HepG2 (cell line): ENCODE data around the gene HBQ1. TPM values are rescaled to one million over a fixed set of nuclear protein-coding genes. Genes with fewer than 3 reads are reported as not detected.
"Not testable (repeated sequence)": the region's sequence is repeated elsewhere in the genome, so short reads cannot be mapped to it uniquely, and the experiment has no call there.

Source experiments
- ATAC-seq: fragments of 200-7000 bp; cut with Tn5 transposase; 3 replicates; pipeline ENCODE4 v1.9.1; 2020; ENCODE audit warnings: mild to moderate bottlenecking, moderate library complexity
- BruUV-seq: library from RNA; stranded (reverse); fragments of 400-500 nt; replicated peaks from 2 replicates; lab custom pipeline; 2021; lab: Mats Ljungman, UMichigan
- CTCF ChIA-PET: fragments of 300-600 bp; formaldehyde crosslinking; extraction: SDS; loops from one replicate; lab custom pipeline; 2021; ENCODE audit warnings: low total read pairs, inconsistent platforms, low intra/inter-chr PET ratio; lab: Yijun Ruan, JAX
- POLR2A ChIA-PET: fragments of 350-600 bp; sonication (Branson Sonifier 250); formaldehyde crosslinking; loops from one replicate; lab custom pipeline; 2020; ENCODE audit warnings: antibody characterized with exemption, inconsistent platforms; lab: Yijun Ruan, JAX
- DNase-seq: peaks from one replicate; pipeline ENCODE4 v3.0.0-alpha.2; 2015; ENCODE audit warnings: low spot score
- FAIRE-seq: peaks from 3 replicates; lab custom pipeline; 2011; peaks lifted over from hg19 to GRCh38; lab: Jason Lieb, UNC
- H2AFZ ChIP-seq: one replicate; pipeline ENCODE4 v1.6.1; 2011; ENCODE audit warnings: low read length, inconsistent platforms
- H3K27ac ChIP-seq: fragments of 300-600 bp; 3 replicates; pipeline ENCODE4 v1.8.0; 2011; ENCODE audit warnings: mixed run types, mild to moderate bottlenecking, mixed read lengths, low read length, inconsistent platforms; ENCODE audit not compliant: insufficient read depth; ENCODE audit errors: extremely low read length
- H3K27me3 ChIP-seq, 2 experiments: fragments of 200-600 bp in 1 of 2; 2 replicates in 1 of 2; 3 replicates in 1 of 2; pipeline versions ENCODE4 v1.6.0 to v1.8.0; 2011; ENCODE audit warnings: low read length in 2 of 2, mild to moderate bottlenecking in 2 of 2, moderate library complexity in 2 of 2, inconsistent platforms in 1 of 2; ENCODE audit not compliant: insufficient read depth in 2 of 2, control insufficient read depth in 1 of 2
- H3K36me3 ChIP-seq, 2 experiments: fragments of 200-600 bp in 1 of 2; replicated peaks in 1 of 2; 2 replicates in 1 of 2; 3 replicates in 1 of 2; pipeline versions ENCODE4 v1.5.1 to v1.8.0; 2011; ENCODE audit warnings: low read length in 2 of 2, inconsistent platforms in 1 of 2; ENCODE audit not compliant: insufficient read depth in 2 of 2, control insufficient read depth in 1 of 2
- H3K4me1 ChIP-seq: 2 replicates; pipeline ENCODE4 v1.5.1; 2012; ENCODE audit warnings: low read length, inconsistent platforms; ENCODE audit not compliant: insufficient read depth
- H3K4me2 ChIP-seq: 2 replicates; pipeline ENCODE4 v1.6.0; 2011; ENCODE audit warnings: low read depth, low read length, inconsistent platforms
- H3K4me3 ChIP-seq, 3 experiments: fragments of 200-600 bp in 1 of 3; sonication (generic), shearing (Covaris generic) in 1 of 3; replicated peaks in 1 of 3; 2 replicates each; pipeline ENCODE4 v1.5.1; 2011 to 2016; ENCODE audit warnings: low read length in 3 of 3, inconsistent platforms in 2 of 3, low read depth in 2 of 3, mild to moderate bottlenecking in 2 of 3, control low read depth in 1 of 3, mixed read lengths in 1 of 3; ENCODE audit not compliant: insufficient read depth in 1 of 3
- H3K79me2 ChIP-seq: one replicate; pipeline ENCODE4 v1.6.1; 2011; ENCODE audit warnings: low read length, inconsistent platforms; ENCODE audit not compliant: insufficient read depth
- H3K9ac ChIP-seq: 2 replicates; pipeline ENCODE4 v1.6.0; 2011; ENCODE audit warnings: mild to moderate bottlenecking, low read depth, low read length, inconsistent platforms; ENCODE audit not compliant: insufficient read depth
- H3K9me3 ChIP-seq: 2 replicates; pipeline ENCODE4 v1.5.1; 2012; ENCODE audit warnings: mild to moderate bottlenecking, low read length
- H4K20me1 ChIP-seq: 2 replicates; pipeline ENCODE4 v1.6.0; 2011; ENCODE audit warnings: inconsistent platforms, mild to moderate bottlenecking, low read length, moderate library complexity; ENCODE audit not compliant: insufficient read depth
- CCDC6 ChIP-seq: sonication (generic); formaldehyde crosslinking; IDR thresholded peaks from 2 replicates; pipeline ENCODE4 v1.8.1; 2022; ENCODE audit warnings: mild to moderate bottlenecking, missing genetic modification reagents, moderate library complexity
- EZH2 ChIP-seq: conservative IDR thresholded peaks from 2 replicates; pipeline ENCODE4 v1.6.1; 2012; ENCODE audit warnings: mild to moderate bottlenecking, low read depth, low read length, moderate library complexity
- HMG20A ChIP-seq: IDR thresholded peaks from 2 replicates; pipeline ENCODE4 v1.6.1; 2016; ENCODE audit warnings: borderline replicate concordance
- KDM5B ChIP-seq: sonication (generic); formaldehyde crosslinking; IDR thresholded peaks from 2 replicates; pipeline ENCODE4 v1.4.0; 2020; ENCODE audit warnings: missing genetic modification reagents, mild to moderate bottlenecking, borderline replicate concordance
- ZFP36 ChIP-seq: fragments of 150-350 bp; IDR thresholded peaks from 2 replicates; pipeline ENCODE4 v1.6.1; 2018; ENCODE audit warnings: borderline replicate concordance, low read length, low read depth; ENCODE audit not compliant: partially characterized antibody
- ZNF296 ChIP-seq: sonication (generic); formaldehyde crosslinking; conservative IDR thresholded peaks from 2 replicates; pipeline ENCODE4 v1.5.0; 2020; ENCODE audit warnings: mild to moderate bottlenecking, missing genetic modification reagents
- ZNF3 ChIP-seq: IDR thresholded peaks from 2 replicates; pipeline ENCODE4 v1.7.0; 2017; ENCODE audit warnings: inconsistent platforms
- WGBS: methylation state at CpG from one replicate; pipeline ENCODE4 v1.1.6; 2017; ENCODE audit warnings: low lambda C conversion rate; 5-methylcytosine and 5-hydroxymethylcytosine counted together
- in situ Hi-C: cut with HindIII; loops from 2 replicates; pipeline ENCODE4 v1.10.0; 2017; ENCODE audit warnings: low pct_unique_long_range_greater_than_20kb; ENCODE audit not compliant: extremely low pct_ligation_motif_present
- intact Hi-C: fragments of 100-400 bp; cut with micrococcal nuclease; formaldehyde crosslinking; loops from one replicate; pipeline ENCODE4 v1.10.0; 2022; ENCODE audit not compliant: unreplicated experiment
- polyA plus RNA-seq, 8 experiments: library from polyadenylated mRNA; depleted of rRNA in 3 of 8; stranded (reverse) in 7 of 8; unstranded in 1 of 8; fragments of >200 nt; fragmentation: Illumina TruSeq in 4 of 8; extraction: Trizol in 4 of 8; gene quantifications; 2 replicates each; pipeline versions ENCODE4 v1.2.1 to v1.2.3, GENCODE V29; 2011 to 2016; ENCODE audit warnings: low read depth in 4 of 8, missing spikeins in 1 of 8, mixed read lengths in 1 of 8; ENCODE audit not compliant: insufficient read depth in 1 of 8
- total RNA-seq, 5 experiments: library from RNA; depleted of rRNA; stranded (reverse); fragments of >200 nt; fragmentation: Illumina TruSeq; extraction: Trizol; gene quantifications; 2 replicates each; pipeline ENCODE4 v1.2.3, GENCODE V29; 2016; ENCODE audit warnings: low read depth in 1 of 5
- TF ChIP-seq, protein P1 (sequence below): sonication (generic); formaldehyde crosslinking; IDR thresholded peaks from 2 replicates; pipeline ENCODE4 v1.4.0; 2020; ENCODE audit warnings: mild to moderate bottlenecking, missing genetic modification reagents
- TF ChIP-seq, protein P2 (sequence below), 2 experiments: sonication (generic) in 1 of 2; formaldehyde crosslinking in 1 of 2; IDR thresholded peaks; 2 replicates each; pipeline versions ENCODE4 v1.5.1 to v1.6.1; 2011 to 2020; ENCODE audit warnings: borderline replicate concordance in 1 of 2, low read depth in 1 of 2, low read length in 1 of 2, mild to moderate bottlenecking in 1 of 2, missing genetic modification reagents in 1 of 2, moderate library complexity in 1 of 2
- TF ChIP-seq, protein P3 (sequence below): sonication (generic); formaldehyde crosslinking; IDR thresholded peaks from 2 replicates; pipeline ENCODE4 v1.5.0; 2020; ENCODE audit warnings: missing genetic modification reagents, mild to moderate bottlenecking, borderline replicate concordance

The HBQ1 gene
- total and polyA plus RNA-seq, 2 of the 13 experiments (the other 11 are each of a cell fraction or from before 2014, with no cell fraction given) = 4.9 to 7.4 TPM

DNA sequence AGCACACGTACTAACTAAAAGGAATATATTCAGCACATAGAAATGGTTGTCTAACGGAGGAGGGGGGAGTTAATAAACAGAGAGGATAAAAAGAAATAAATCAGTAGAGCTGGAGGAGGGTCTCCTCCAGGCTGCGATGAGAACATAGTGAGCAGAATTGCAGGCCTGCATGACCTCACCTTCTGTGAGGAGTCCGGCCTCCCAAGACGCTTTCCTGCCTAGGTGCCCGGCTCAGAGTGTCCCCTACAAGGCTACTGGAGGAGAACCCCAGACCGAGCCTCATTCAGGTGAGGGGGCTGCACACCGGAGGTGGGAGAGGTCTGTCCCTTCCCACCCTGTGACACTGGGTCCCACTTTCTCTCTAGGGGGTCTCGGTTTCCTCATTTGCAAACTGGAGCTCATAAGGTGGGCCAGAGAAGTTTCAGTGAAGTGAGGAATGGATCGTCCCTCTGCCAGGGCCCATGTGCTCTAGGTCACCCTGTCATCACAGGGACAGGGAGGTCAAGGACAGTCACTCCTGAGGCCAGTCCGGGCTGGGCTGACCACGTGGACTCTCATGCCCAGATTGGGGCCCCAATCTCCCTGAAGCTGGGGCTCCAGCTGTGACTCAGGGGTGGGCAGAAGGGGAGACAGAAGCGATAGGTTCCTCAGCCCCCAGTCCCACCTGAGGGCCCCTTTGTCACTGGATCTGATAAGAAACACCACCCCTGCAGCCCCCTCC lies 17.8 kb upstream of the HBQ1 start (continued):
- no peak for TF ChIP-seq CCDC6
- TF ChIP-seq, protein P1, sequence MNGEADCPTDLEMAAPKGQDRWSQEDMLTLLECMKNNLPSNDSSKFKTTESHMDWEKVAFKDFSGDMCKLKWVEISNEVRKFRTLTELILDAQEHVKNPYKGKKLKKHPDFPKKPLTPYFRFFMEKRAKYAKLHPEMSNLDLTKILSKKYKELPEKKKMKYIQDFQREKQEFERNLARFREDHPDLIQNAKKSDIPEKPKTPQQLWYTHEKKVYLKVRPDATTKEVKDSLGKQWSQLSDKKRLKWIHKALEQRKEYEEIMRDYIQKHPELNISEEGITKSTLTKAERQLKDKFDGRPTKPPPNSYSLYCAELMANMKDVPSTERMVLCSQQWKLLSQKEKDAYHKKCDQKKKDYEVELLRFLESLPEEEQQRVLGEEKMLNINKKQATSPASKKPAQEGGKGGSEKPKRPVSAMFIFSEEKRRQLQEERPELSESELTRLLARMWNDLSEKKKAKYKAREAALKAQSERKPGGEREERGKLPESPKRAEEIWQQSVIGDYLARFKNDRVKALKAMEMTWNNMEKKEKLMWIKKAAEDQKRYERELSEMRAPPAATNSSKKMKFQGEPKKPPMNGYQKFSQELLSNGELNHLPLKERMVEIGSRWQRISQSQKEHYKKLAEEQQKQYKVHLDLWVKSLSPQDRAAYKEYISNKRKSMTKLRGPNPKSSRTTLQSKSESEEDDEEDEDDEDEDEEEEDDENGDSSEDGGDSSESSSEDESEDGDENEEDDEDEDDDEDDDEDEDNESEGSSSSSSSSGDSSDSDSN = no peak
- TF ChIP-seq ZNF3 (CRISPR knock-in tag) = no peak
- TF ChIP-seq ZFP36 = no peak
- TF ChIP-seq KDM5B = peak; percentile 48; the same call in 1 of the 2 replicates
- peak; percentile 32; the same call in 1 of the 2 replicates for TF ChIP-seq HMG20A
- TF ChIP-seq ZNF296 (CRISPR knock-in tag) = peak; percentile 70; the same call in 1 of the 2 replicates
- TF ChIP-seq, protein P2, sequence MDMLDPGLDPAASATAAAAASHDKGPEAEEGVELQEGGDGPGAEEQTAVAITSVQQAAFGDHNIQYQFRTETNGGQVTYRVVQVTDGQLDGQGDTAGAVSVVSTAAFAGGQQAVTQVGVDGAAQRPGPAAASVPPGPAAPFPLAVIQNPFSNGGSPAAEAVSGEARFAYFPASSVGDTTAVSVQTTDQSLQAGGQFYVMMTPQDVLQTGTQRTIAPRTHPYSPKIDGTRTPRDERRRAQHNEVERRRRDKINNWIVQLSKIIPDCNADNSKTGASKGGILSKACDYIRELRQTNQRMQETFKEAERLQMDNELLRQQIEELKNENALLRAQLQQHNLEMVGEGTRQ (IDR thresholded peaks at IDR 0.05; ENCODE audit: low read depth, low read length) = peak; percentile 32
- TF ChIP-seq, protein P2 (CRISPR knock-in tag; IDR thresholded peaks at IDR 0.05; ENCODE audit: borderline replicate concordance) = peak; percentile 56; the same call in 1 of the 2 replicates
- 0 out of 2 replicates have a peak, but pooled peaks have one; percentile 48 for TF ChIP-seq EZH2
- TF ChIP-seq, protein P3, sequence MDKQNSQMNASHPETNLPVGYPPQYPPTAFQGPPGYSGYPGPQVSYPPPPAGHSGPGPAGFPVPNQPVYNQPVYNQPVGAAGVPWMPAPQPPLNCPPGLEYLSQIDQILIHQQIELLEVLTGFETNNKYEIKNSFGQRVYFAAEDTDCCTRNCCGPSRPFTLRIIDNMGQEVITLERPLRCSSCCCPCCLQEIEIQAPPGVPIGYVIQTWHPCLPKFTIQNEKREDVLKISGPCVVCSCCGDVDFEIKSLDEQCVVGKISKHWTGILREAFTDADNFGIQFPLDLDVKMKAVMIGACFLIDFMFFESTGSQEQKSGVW (CRISPR knock-in tag) = no peak

DNA sequence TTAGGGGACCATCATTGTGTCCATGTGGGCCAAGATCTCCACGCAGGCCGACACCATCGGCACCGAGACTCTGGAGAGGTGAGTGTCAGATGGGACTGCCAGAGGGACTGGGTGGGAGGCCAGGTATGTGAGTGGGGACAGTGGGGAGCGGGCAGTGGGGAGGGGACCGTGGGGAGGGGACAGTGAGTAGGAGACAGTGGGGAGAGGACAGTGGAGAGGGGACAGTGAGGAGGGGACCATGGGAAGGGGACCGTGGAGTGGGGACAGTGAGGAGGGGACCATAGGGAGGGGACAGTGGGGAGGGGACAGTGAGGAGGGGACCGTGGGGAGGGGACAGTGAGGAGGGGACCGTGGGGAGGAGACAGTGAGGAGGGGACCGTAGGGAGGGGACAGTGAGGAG lies 17.1 kb upstream of the HBQ1 start:
- DNase-seq, H3K4me2 ChIP-seq, H2AFZ ChIP-seq, in situ Hi-C loops, H3K9me3 ChIP-seq, H3K36me3 ChIP-seq, H3K9ac ChIP-seq, FAIRE-seq, BruUV-seq, H3K79me2 ChIP-seq, ATAC-seq, H4K20me1 ChIP-seq, POLR2A ChIA-PET, intact Hi-C loops, H3K27ac ChIP-seq, CTCF ChIA-PET, H3K4me3 ChIP-seq: not testable (repeated sequence)
- peaks cover 22 to 64% of the 10 kb centered on the region in 2 experiments for H3K27me3 ChIP-seq
- H3K4me1 ChIP-seq = peaks cover 38% of the 10 kb centered on the region
- 56% methylated on average over 10 of the region's 10 CpGs for WGBS
